Hematopoietic multipotent progenitor cell treated with erythropoietin and hydrocortisone succinate and interleukin-3 and kit ligand, for 8 days (in vitro differentiated cells): ENCODE data around the gene APOL5.
A peak's percentile ranks its signal among the peaks of the same experiment; 100 is the strongest.
"Not testable (repeated sequence)": the region's sequence is repeated elsewhere in the genome, so short reads cannot be mapped to it uniquely, and the experiment has no call there.

Experiments used
- DNase-seq: peaks from one replicate; pipeline ENCODE4 v3.0.0-alpha.2; 2015

The APOL5 gene

DNA sequence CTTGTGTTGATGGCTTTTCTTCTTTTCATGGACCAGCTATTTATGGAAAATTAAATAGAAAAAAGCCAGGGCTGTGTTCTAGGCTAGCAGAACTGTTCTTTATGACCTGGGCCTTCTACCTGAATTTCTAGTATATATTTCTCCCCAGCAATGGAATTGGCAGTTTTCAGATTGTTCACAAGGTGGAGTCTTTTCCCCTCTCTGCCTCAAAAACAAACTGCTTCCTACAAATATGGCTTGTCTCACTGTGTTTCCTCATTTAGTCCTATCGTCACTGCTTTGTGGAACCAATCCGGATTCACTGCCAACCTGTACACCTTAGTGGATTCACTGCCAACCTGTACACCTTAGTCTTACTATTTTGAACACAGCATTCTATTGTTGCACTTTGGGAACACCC is 5.0 kb upstream of the APOL5 start:
- no peak for DNase-seq

DNA sequence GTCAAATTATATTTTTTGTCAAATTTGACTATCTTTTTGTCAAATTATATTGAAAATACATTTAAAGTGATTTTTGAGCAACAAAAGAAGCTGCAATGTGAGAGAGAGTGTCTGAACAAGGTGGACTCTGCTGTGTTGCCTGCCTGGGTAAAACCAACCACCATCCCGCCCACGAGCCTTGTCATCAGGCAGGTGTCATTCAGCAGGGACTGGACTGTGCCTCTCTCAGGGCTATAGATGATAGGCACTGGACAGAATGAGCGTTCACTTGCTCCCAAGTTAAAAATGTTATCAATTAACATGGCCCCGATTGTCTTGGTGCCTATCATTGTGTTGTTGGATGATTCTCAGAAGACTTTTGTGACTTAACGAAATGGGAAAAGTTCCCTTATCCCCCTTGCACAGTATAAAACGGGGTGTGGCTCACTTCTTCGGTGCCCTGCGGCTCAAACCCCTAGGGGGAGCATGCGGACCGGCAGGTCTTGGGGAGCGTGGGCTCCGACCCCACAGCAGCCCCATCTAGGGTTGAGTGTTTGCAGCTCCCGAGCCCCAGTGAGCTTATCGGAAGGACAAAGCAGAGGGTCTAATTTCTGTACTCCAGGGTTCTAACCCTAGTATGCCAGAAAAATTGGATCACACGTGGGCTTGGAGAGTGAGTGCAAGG is 1.7 kb downstream of the APOL5 start:
- no peak for DNase-seq

DNA sequence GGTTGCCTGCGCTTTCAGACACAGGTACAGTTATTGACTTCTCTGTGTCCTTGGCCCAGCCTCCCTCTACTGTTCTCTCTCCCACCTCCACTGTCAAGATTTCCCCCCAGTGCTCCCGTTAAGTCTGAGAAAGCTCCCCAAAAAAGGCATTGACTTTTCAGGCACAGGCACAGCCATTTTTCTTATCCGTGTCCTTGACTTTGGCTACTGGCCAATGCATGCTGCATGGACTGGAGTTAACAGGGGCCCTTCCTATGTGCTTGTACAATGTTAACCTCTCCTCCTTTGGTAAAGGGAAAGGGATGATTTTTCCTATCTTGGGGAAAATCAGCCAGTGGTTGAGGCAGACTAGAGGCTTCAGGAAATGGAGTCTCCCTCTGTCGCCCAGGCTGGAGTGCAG is 4.3 kb downstream of the APOL5 start:
- peak; percentile 16 for DNase-seq

DNA sequence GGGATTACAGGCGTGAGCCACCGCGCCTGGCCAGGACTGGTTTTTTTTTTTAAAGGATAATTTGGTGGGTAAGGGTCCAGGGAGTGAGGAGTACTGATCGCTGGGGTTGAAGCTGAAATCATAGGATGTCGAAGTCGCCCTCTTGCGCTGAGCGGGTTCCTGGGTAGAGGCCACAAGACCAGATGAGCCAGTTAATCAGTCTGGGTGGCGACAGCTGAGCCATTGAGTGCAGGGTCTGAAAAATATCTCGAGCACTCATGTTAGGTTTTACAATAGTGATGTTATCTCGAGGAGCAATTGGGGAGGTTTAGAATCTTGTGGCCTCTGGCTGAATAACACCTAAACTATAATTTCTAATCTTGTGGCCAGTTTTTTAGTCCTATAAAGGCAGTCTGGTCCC is 7.8 kb downstream of the APOL5 start:
- DNase-seq = no peak

DNA sequence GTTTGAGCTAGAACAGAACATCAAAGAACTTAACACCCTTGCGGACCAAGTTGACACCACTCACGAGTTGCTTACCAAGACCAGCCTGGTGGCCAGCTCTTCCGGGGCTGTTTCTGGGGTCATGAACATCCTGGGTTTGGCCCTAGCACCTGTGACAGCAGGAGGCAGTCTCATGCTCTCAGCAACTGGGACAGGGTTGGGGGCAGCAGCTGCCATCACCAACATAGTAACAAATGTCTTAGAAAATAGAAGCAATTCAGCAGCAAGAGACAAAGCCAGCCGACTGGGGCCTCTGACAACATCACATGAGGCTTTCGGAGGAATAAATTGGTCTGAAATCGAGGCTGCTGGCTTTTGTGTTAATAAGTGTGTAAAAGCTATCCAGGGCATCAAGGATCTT is 8.7 kb downstream of the APOL5 start:
- no peak for DNase-seq

DNA sequence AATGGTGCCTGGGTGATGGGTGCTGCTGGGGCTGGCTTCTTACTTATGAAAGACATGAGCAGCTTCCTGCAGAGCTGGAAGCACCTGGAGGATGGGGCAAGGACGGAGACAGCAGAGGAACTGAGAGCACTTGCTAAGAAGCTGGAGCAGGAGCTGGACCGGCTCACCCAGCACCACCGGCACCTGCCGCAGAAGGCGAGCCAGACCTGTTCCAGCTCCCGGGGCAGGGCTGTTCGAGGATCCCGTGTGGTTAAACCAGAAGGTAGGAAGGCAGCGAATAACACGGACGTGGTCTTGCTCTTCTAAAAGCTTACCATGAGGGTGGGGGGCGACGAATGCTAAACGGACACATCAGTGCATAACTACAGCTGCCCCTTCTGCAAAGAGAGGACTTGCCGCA is 9.3 kb downstream of the APOL5 start:
- no peak for DNase-seq

DNA sequence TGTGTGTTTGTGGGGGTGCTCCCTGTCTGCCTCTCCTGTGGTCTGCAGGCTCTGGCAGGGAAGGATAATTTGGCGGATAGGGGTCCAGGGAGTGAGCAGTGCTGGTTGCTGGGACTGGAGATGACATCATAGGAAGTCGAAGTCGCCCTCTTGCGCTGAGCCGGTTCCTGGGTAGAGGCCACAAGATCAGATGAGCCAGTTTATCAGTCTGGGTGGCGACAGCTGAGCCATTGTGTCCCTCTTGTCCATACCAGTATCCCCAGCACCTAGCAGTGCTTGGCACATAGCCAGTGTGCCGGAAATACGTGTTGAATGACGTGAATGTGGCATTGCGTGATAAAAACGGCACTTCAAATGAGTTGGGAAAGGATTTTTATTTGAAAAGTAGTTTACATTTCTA is 9.8 kb downstream of the APOL5 start:
- no peak for DNase-seq

DNA sequence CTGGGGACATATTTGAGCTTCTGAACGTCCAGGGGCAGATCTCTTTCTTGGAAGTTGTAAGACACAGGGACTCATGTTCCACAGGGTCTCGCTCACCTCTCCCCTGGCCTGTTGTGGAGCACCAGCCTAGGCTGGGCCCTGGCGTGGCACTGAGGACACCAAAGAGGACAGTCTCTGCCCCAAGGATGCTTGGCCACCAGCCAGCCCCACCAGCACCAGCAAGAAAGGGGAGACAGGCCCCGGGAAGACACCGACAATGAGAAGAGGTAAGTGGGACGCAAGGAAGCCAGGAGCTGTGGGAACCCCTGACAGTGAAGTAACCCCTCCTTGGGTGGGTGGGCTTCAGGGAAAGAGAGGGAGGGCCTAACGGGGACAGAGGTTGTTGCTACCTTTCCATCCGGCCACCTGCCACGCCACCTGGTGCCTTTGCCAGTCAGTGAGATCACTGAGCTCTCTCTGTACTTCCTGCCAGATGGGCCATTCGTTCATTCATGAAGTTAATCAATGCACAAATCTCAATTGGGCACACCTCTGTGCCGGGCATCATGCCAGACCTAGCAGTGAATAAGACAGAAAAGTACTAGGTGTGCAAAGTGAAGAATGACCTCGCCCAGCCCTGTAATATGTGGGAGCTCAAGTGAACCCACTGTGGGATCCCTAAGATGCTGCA is 11.1 kb downstream of the APOL5 start:
- no peak for DNase-seq

DNA sequence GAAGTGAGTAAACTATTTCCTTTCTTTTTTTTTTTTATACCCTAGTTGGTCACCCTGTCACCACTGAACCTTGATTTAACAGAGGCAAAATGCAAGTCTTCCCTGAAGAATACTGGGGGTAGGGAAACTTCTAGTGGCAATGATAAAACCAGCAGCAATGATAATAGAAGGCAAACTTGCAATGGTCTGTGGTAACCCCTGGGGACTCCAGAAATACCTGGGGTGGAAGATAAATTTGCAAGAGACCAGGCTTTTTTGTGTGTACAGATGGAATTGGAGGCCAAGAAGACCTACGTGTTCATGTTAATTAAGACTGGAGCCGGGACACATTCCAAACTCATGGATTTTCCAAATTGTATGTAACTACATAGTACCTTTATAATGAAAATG is 11.6 kb downstream of the APOL5 start:
- DNase-seq = no peak

DNA sequence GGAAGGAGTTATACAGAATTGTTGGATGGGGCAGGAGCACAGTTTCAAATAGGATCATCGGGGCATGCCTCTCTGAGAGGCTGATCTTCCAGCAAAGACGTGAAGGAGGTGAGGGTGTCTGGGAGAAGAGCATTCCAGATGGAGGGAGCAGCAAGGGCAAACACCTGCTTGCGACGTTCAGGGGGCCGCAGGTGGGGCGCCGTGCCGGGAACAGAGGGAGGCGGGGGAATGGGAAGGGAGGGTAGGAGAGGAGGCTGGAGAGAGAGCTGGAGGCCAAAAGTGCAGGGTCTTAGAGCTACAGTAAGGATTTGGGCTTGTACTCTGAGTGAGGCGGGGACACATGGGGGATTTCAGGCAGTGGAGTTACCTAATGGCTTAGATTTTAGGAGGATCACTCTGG is 13.6 kb downstream of the APOL5 start:
- no peak for DNase-seq

DNA sequence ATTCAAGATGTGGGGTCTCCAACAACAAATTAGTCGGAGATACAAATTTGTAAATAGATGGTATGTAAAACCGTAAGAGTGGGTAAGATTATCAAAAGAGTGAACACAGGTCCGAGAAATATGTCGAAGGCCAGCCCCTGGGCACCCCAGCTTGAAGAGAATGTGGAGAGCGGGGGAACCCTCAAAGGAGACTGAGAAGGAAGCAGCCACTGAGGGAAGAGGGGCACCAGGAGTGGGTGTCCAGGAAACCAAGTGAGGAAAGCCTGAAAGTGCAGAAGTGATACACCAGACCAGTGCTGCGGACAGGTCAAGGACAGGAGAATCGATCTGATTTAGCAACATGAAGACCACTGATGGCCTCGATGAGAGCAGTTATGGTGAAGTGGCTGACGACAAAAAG is 14.4 kb downstream of the APOL5 start:
- no peak for DNase-seq

DNA sequence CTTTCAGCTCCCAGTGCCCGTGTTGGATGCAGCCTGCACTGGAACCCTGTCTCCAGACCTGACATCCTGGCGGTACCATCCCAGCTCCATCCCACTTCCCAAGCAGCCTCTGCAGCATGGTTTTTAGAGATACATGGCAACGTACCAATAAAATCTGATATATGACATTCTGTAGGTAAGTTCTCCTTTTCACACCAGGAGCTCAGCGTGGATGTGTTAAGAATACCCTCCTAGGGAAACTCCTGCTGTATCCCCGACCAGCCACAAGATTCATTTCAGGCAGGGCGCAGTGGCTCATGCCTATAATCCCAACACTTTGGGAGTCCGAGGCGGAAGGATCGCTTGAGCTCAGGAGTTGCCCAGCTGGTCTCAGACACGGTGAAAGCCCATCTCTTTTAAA is 15.4 kb downstream of the APOL5 start:
- no peak for DNase-seq

DNA sequence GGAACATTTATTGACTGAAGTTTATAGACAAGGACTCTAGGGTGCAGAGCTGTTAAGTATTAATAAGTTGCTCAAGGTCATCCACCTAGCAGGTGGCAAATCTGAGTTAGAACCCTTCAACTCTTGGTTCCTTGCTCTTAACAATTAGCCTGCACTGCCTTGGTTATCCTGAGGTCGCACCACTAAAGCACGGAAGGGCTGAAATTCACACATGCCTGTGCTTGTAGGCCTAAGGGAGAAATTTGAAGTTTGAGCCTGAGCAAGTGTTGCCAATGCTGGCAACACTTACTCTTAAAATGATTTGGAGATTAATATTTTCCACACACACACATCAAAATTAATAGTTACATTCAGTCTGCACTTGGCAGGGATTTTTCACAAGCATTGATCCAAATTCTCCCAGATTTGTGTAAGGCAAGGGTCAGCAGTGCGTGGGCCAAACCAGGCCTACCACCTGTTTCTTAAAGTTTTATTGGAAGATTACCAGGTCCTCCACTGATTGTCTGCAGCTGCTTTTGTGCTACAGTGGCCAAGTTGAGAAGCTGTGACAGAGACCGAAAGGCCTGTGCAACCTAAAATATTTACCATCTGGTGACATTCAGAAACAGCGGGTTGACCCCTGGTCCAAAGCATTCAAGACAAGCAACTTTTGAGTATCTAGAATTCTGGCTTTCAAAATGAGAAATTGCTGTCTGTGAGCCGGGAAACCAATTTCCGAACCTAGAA is 16.3 kb downstream of the APOL5 start:
- DNase-seq = no peak

DNA sequence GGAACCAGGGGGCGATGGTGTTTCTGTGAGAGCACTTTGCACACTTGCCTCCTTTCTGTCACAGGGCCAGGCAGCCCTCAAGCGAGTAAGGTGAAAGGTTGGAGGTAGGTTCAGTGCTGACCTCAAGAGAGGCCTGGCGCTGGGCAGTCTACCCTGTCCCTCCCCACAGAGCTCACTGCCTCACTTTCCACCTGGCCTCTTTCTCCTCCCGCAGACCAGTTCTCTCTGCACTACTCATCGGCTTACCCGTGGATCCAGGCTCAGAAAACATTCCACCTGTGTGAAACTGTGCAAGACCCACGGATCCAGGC is 16.8 kb downstream of the APOL5 start:
- DNase-seq = no peak

DNA sequence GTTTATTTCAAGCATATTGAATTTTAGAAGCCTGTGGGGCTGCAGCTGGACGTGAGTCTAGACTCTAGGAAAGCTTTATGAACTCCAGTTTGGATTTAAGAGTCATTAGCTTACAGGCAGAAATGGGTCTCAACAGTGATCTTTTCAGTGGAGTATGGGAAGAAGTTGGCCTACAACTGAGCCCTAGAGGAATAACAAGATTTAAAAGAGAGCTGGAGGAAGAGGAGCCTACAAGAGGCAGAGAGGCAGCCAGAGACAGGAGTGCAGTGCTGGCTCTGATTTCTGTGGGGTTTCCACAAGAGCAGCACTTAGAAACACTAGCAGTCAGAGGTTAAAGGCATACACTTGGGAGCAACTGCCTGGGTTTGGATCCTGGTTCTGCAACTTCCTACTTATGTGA is 17.9 kb downstream of the APOL5 start:
- DNase-seq = no peak

DNA sequence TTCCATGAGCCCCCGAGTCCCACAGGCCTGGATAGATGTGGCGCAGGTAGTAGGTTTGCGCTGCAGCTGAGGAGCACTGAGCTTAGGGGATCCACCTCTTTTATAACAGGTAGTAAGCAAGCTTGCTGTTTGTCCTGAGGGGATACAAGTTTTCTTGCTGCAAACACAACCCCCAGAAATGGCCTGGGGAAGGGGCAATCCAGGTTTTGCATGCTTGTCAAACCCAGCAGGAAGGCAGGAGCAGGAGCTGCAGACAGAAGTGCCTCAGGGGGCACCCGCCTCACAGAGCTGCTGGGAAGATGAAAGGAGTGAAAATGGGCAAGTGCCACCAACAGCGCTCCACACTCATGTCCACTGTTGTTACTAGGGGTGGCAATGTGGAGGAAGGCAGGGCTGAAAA is 18.5 kb downstream of the APOL5 start:
- no peak for DNase-seq

DNA sequence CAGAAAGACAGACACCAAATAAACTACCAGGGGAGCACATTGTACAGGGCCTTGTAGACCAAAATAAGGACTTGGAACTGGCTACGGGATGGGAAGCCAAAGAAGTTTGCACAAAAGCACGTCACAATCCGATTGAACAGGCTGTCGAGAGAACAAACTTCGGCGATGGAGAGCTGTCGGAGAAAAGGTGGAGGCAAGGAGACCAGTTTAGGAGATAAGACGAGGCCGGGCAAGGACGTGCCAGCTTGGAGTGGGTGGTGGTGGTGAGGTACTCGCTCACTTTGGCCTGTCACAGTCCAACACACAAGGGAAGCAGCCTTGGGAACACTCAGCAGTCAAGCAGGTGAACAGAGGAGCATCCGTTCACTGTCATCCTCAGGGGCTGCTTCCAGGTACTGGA is 19.0 kb downstream of the APOL5 start:
- DNase-seq = no peak

DNA sequence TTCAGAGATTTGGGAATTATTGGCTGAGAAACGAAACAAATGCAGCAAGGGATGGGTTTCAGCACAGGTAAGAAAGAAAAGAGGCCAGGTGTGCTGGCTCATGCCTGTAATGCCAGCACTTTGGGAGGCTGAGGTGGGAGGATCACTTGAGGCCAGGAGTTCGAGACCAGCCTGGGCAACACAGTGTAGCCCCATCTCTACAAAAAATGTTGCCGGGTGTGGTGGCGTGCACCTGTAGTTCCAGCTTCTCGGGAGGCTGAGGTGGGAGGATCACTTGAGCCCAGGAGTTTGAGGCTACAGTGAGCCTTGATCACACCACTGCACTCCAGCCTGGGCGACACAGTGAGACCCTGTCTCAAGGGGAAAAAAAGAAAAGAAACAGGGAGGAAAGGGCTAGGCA is 20.2 kb downstream of the APOL5 start:
- not testable (repeated sequence) for DNase-seq

DNA sequence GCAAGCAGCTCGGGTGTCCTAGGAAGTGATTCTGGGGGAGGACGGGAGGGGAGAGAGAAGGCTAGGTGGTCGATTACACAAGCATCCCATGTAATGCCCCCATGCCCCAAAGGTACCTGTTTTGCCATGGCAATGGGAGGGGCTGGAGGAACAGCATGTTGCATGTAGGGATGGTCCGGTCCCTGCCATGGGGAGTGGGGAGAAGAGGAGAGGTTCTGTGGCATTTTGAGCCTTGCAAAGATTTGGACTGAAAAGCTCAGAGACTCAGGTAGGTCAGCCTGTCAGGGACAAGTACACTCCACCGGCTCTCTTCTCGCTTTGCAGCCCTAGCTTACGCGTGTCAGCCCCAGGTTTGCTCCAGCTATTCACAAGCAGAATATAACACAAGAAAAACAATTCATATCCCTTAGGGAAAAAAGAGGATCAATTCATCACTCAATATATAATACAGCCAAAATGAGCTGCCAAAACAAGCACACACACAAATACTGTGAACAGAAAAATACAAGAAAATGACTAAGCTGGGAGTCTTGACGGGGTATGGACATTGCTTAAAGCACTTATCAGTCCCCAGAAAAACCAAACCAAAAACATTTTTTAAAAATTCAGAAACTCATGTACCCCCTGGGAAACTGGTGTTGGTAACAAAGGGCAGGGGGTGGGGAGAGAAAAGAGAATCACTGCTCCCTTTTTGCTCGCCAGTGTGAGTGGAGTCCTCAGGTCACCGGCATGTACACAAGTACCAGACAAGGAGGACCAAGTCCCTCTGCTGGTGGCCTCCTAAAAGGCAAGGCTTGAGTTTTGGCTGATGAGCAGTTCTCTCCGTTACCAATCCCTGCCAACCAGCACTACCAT is 21.6 kb downstream of the APOL5 start:
- peak; percentile 12 for DNase-seq

DNA sequence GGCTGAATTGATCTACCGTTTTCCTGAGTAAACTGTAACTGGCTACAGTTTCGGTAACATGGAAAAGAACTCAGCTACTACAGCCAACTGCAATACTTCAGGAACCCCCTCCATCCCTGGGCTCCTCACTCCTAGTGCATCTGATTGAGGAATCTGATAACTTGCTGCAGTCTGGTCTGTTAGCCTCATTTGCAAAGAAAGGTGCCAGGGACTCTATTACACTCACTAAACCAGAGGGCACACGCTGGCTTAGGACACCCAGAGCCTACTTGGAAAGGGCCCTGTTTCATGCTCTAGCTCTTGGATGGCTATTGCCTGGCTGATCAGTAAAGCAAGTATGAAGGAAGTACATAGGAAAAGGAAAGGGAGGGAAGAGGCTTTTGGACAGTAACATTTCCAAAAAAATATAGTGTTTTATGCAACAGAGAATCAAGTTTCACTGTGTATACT is 22.3 kb downstream of the APOL5 start:
- DNase-seq = no peak

DNA sequence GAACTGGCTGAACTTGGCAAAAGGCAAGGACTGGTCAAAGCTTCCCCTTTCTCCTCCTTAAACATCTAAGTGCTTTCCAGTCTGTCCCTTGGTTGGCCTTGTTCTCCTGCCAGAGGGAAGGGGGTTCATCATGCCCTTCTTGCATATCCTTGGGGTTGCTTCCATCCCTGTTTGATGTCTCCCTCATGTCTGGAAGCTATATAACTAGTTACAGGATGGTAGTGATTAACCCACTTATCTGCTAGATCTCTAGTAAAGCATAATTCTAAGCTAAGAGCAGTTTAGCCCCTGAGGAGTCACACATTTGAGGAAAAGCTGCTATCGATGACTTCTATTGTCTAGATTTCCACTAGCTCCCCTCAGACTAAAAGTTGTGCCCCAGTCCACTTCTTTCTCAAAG is 22.9 kb downstream of the APOL5 start:
- DNase-seq = no peak

DNA sequence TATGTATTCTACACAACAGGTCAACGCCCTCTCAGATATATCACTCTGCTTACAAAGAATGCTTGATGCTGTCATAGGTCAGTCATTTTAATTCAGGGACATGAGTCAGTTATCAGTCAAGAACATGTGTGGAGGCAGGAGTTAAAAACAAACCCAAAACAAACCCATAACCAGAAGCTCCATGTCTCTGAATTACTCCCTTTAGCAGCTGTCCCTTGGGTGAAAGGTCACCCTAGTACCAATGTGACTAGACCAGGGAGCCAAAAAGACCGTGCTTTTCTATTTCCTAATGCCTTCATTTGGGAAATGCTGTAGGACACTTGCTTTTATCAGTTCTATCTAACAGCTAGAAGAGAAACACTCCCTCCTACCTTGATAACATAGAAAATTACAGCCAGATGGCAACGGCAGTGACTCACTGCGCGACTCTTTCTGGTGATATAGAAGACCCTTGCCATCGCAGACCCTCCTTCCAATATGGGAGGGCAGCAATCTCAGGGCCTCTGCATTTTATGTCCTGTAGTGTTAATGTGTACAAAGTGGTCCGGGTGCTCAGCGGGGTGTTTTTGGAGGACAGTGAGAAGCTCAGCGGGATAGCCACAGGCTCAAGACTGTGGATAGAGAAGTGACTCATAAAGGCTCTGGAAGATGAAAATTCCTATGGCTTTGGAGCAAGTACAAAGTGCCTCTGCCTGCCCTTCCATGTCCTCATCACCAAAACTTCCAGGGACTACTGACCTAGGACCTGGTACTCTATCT is 24.8 kb downstream of the APOL5 start:
- DNase-seq = peak; percentile 93

DNA sequence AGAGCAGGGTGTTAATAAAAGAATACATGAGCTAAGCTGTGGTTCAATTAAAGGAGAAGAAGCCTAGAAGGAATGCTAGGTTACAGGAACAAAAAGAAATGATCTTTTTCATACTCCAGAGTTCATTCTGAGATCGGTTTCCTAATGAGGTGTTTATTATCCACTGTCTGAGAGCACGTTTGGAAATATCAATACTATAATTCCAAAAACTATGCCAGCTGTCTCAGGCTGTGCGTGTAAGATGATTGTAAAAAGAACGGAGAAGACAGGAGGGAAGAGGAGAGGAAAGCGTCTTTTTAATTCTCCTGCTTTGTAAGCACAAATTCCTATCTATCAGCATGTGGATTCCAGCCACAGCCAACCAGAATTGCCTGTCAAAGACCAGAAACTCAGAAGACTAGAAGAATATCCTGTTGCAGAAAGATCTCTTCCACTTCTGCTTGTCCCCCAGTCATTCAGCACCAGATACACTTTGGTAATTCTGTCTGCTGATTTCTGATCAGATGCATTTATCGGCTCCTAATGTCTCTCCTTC is 25.7 kb downstream of the APOL5 start:
- DNase-seq = no peak
